ENCODE measurements around the gene CHST11.

GRCh38 chr12:104786352-104786751, 329.6 kb downstream of the CHST11 start:
- TF ChIP-seq CTCF (IDR thresholded peaks at IDR 0.05; ENCODE audit: insufficient read depth, low read length, poor library complexity, severe bottlenecking) = no peak
- TF ChIP-seq EZH2phosphoT487 (conservative IDR thresholded peaks at IDR 0.05; ENCODE audit: low read length) = no peak
